GM12891 (cell line): ENCODE results near the gene NR5A1.

Source experiments
- POLR2A ChIP-seq: IDR thresholded peaks from 2 replicates; pipeline ENCODE4 v1.6.1; 2011; ENCODE audit warnings: low read depth, low read length, control low read depth
- POLR2AphosphoS5 ChIP-seq: IDR thresholded peaks from 2 replicates; pipeline ENCODE4 v1.6.1; 2011; ENCODE audit warnings: low read depth, low read length, control low read depth
- POU2F2 ChIP-seq: IDR thresholded peaks from 2 replicates; pipeline ENCODE4 v1.6.1; 2011; ENCODE audit warnings: low read depth, mild to moderate bottlenecking, control low read depth, low read length, moderate library complexity
- SPI1 ChIP-seq: IDR thresholded peaks from 2 replicates; pipeline ENCODE4 v1.6.1; 2011; ENCODE audit warnings: low read depth, low read length, control low read depth
- TAF1 ChIP-seq: IDR thresholded peaks from 2 replicates; pipeline ENCODE4 v1.6.1; 2011; ENCODE audit warnings: low read depth, low read length, control low read depth

- TF ChIP-seq POLR2A, result no peak
- TF ChIP-seq TAF1, result no peak
- no peak for TF ChIP-seq POU2F2
- no peak for TF ChIP-seq POLR2AphosphoS5
- TF ChIP-seq SPI1, result no peak
Measured at GRCh38 chr9:124481115-124481514, 26.1 kb downstream of the NR5A1 start.
